Measurements from ENCODE around the gene GOLGA6L2. TPM values are rescaled to one million over a fixed set of nuclear protein-coding genes. Genes with fewer than 3 reads are reported as not detected.

GOLGA6L2 gene
- total and polyA plus RNA-seq, 2 of the 13 experiments (the other 11 are each of a cell fraction or from before 2014, with no cell fraction given), result not detected

DNA sequence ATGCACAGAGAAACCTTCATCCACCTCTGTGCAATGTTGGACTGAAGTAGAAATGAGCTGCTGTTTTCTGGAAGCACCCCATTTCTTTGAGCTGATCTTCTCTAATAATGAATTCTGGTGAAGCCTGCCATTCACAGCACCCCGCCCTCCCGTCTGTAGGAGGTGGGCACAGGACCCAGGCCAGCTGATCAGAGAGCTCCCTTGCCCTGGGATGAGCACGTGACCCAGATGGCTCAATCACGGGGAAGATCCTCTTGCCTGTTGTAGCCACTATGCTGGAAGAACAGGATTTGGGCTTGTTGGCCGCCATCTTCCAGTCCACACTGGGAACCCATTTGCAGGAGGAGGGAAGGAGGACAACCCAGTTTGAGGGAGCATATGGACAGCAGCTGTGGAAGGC lies 44.5 kb downstream of the GOLGA6L2 start:
- Histone ChIP-seq H3K4me3 (replicated peaks in 1 of 3; ENCODE audit: insufficient read depth in 1 of 3, low read depth in 2 of 3, low read length in 3 of 3) (no peak overlapping the region), H3K36me3 (replicated peaks in 1 of 2; ENCODE audit: control insufficient read depth in 1 of 2, insufficient read depth in 2 of 2, low read length in 2 of 2) (no peaks in the 10 kb centered on the region), H3K9ac (ENCODE audit: insufficient read depth, low read depth, low read length) (no peak overlapping the region), H4K20me1 (ENCODE audit: insufficient read depth, low read length) (no peaks in the 10 kb centered on the region), H2AFZ (ENCODE audit: low read length) (no peak overlapping the region), H3K9me3 (ENCODE audit: low read length) (no peaks in the 10 kb centered on the region), H3K4me2 (ENCODE audit: low read depth, low read length) (no peak overlapping the region), H3K79me2 (ENCODE audit: insufficient read depth, low read length) (no peaks in the 10 kb centered on the region), H3K27me3 (ENCODE audit: control insufficient read depth in 1 of 2, insufficient read depth in 2 of 2, low read length in 2 of 2) (no peaks in the 10 kb centered on the region; a peak in 1 of 5 replicates), H3K4me1 (ENCODE audit: insufficient read depth, low read length) (no peaks in the 10 kb centered on the region), H3K27ac (ENCODE audit: extremely low read length, insufficient read depth, low read length) (no peak overlapping the region)
- ChIA-PET POLR2A (no interaction called here), CTCF (ENCODE audit: low intra/inter-chr PET ratio, low total read pairs) (no interaction called here)
- in situ Hi-C loops (cut with HindIII; ENCODE audit: extremely low pct_ligation_motif_present, low pct_unique_long_range_greater_than_20kb) (no loop called here), intact Hi-C loops (cut with micrococcal nuclease; ENCODE audit: unreplicated experiment) (no loop called here)
- DNase-seq (ENCODE audit: low spot score) (no peak), ATAC-seq (no peak), FAIRE-seq (no peak)
- TF ChIP-seq TEAD3 (CRISPR knock-in tag; optimal IDR thresholded peaks at IDR 0.05; ENCODE audit: borderline replicate concordance) (no peak), HNRNPL (IDR thresholded peaks at IDR 0.05; ENCODE audit: low read depth, low read length) (no peak), SMAD1 (CRISPR knock-in tag; IDR thresholded peaks at IDR 0.05; ENCODE audit: borderline replicate concordance, low read depth) (no peak), ZKSCAN5 (CRISPR knock-in tag; IDR thresholded peaks at IDR 0.05) (no peak), ZZZ3 (CRISPR knock-in tag; IDR thresholded peaks at IDR 0.05; ENCODE audit: borderline replicate concordance) (no peak)
- TF ChIP-seq, protein P1, sequence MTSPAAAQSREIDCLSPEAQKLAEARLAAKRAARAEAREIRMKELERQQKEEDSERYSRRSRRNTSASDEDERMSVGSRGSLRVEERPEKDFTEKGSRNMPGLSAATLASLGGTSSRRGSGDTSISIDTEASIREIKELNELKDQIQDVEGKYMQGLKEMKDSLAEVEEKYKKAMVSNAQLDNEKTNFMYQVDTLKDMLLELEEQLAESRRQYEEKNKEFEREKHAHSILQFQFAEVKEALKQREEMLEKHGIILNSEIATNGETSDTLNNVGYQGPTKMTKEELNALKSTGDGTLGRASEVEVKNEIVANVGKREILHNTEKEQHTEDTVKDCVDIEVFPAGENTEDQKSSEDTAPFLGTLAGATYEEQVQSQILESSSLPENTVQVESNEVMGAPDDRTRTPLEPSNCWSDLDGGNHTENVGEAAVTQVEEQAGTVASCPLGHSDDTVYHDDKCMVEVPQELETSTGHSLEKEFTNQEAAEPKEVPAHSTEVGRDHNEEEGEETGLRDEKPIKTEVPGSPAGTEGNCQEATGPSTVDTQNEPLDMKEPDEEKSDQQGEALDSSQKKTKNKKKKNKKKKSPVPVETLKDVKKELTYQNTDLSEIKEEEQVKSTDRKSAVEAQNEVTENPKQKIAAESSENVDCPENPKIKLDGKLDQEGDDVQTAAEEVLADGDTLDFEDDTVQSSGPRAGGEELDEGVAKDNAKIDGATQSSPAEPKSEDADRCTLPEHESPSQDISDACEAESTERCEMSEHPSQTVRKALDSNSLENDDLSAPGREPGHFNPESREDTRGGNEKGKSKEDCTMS (CRISPR knock-in tag; conservative IDR thresholded peaks at IDR 0.05), result no peak
- 0% methylated on average over 2 of the region's 5 CpGs for WGBS (ENCODE audit: low lambda C conversion rate)
- no TSS peak for BruUV-seq (replicated peaks)

DNA sequence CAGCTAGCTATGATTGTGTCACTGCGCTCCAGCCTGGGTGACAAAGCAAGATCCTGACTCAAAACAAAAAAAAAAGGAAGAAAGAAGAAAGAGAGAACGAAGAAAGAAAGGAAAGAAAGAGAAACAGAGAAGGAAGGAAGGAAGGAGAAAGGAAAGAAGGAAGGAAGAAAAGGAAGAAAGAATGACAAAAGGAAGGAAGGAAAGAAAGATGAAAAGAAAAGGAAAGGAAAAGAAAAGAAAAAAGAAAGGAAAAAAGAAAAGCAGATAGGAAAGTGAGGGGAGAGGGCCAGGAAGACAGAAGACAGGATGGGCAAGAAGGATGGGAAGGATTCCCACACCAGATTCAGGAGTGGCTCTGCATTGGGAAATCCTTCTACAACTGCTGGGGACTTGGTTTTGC lies 44.9 kb downstream of the GOLGA6L2 start:
- BruUV-seq (replicated peaks), result no TSS peak
- H3K79me2 ChIP-seq (ENCODE audit: insufficient read depth, low read length), result no peaks in the 10 kb centered on the region
- ATAC-seq, result no peak
- H3K9ac ChIP-seq (ENCODE audit: insufficient read depth, low read depth, low read length), result no peak overlapping the region
- H3K4me2 ChIP-seq (ENCODE audit: low read depth, low read length), result no peak overlapping the region
- no peak overlapping the region for H2AFZ ChIP-seq (ENCODE audit: low read length)
- H3K4me3 ChIP-seq (replicated peaks in 1 of 3; ENCODE audit: insufficient read depth in 1 of 3, low read depth in 2 of 3, low read length in 3 of 3), result no peak overlapping the region
- H3K9me3 ChIP-seq (ENCODE audit: low read length), result no peaks in the 10 kb centered on the region
- WGBS (ENCODE audit: low lambda C conversion rate), result 38% methylated on average over 2 of the region's 2 CpGs
- intact Hi-C loops (cut with micrococcal nuclease; ENCODE audit: unreplicated experiment) (no loop called here), in situ Hi-C loops (cut with HindIII; ENCODE audit: extremely low pct_ligation_motif_present, low pct_unique_long_range_greater_than_20kb) (no loop called here)
- H3K27me3 ChIP-seq (ENCODE audit: control insufficient read depth in 1 of 2, insufficient read depth in 2 of 2, low read length in 2 of 2), result no peaks in the 10 kb centered on the region; a peak in 1 of 5 replicates
- ChIA-PET POLR2A (no interaction called here), CTCF (ENCODE audit: low intra/inter-chr PET ratio, low total read pairs) (no interaction called here)
- no peak for DNase-seq (ENCODE audit: low spot score)
- no peaks in the 10 kb centered on the region for H3K36me3 ChIP-seq (replicated peaks in 1 of 2; ENCODE audit: control insufficient read depth in 1 of 2, insufficient read depth in 2 of 2, low read length in 2 of 2)
- H3K4me1 ChIP-seq (ENCODE audit: insufficient read depth, low read length), result no peaks in the 10 kb centered on the region
- FAIRE-seq, result no peak
- no peak overlapping the region for H3K27ac ChIP-seq (ENCODE audit: extremely low read length, insufficient read depth, low read length)
- H4K20me1 ChIP-seq (ENCODE audit: insufficient read depth, low read length), result no peaks in the 10 kb centered on the region
- no peak for TF ChIP-seq ZNF816 (CRISPR knock-in tag; IDR thresholded peaks at IDR 0.05; ENCODE audit: borderline replicate concordance)
- no peak for TF ChIP-seq ZFP1 (CRISPR knock-in tag; IDR thresholded peaks at IDR 0.05)

Measured in HepG2 (cell line).